HG03558 (cell line): Measurements from ENCODE around the gene LIMS1.
A peak's percentile ranks its signal among the peaks of the same experiment; 100 is the strongest.
"Not testable (repeated sequence)": the region's sequence is repeated elsewhere in the genome, so short reads cannot be mapped to it uniquely, and the experiment has no call there.

Experiments used
- ATAC-seq: cut with Tn5 transposase; IDR thresholded peaks from one replicate; pipeline ENCODE4 v1.9.1; 2021; ENCODE audit warnings: moderate number of reproducible peaks; ENCODE audit not compliant: unreplicated experiment; ENCODE audit errors: extremely low read depth

LIMS1 gene, protein sequence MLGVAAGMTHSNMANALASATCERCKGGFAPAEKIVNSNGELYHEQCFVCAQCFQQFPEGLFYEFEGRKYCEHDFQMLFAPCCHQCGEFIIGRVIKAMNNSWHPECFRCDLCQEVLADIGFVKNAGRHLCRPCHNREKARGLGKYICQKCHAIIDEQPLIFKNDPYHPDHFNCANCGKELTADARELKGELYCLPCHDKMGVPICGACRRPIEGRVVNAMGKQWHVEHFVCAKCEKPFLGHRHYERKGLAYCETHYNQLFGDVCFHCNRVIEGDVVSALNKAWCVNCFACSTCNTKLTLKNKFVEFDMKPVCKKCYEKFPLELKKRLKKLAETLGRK

GRCh38 chr2:108533832-108534583 lies at the start of gene LIMS1:
Gene LIMS1, plus strand, starts transcription at chr2:108534470. Its CDS starts 93 bp downstream, at chr2:108534563.
- ATAC-seq: peak; percentile 76

- no peak for ATAC-seq
These were observed 49.0 kb upstream of the LIMS1 start for GRCh38 chr2:108485253-108485652.

DNA sequence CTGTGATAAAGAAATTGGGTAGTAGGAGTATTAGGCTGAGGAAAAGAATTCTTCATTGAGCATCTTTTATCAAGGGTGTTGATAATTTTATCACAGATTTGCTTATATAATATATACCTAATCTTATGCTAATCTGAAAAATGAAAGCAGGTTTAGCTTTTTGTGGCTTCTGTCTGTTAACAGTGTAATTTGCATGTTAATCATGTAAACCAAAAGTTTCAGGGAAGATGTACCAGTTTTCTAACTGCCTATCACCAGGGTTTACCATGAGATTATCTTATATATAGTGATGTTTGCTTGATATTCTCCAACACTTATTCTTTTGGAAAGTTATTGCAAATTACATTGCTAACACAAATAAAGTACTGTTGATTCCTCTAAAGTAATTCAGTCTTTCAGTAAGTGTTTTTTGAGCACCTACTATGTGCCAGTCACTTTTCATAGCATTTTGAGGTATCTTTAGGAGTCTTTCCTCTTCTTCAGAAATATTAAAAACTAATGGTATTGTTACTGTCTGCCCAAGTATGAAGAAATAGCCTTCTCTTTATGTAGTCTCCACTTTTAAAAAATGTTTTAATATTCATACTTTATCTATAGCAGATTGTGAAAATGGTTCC lies 43.7 kb upstream of the LIMS1 start:
- no peak for ATAC-seq

GRCh38 chr2:108491848-108492247 lies 42.4 kb upstream of the LIMS1 start:
- ATAC-seq: no peak

- ATAC-seq: no peak
These were observed 41.9 kb upstream of the LIMS1 start for GRCh38 chr2:108492364-108492763.

DNA sequence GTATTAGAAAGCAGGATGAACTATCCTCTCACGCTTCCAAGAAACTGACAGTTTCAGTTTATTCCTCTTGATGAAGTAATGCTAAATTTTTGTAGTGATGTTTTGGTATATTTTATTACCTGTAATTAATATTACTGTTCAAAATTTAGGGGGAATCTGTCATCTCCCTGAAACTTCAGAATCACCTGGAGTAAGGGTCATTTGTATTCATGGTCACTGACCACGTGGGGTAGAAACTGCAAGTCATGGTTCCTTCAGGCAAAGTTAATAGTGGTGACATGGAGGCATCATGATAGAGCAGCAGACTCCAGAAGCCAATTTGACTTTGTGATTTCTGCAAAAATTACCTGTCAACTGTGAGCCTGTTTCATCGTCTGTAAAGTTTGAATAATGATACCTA lies 38.1 kb upstream of the LIMS1 start:
- ATAC-seq: not testable (repeated sequence)

- not testable (repeated sequence) for ATAC-seq
These were observed 26.6 kb upstream of the LIMS1 start for GRCh38 chr2:108507620-108508019.

DNA sequence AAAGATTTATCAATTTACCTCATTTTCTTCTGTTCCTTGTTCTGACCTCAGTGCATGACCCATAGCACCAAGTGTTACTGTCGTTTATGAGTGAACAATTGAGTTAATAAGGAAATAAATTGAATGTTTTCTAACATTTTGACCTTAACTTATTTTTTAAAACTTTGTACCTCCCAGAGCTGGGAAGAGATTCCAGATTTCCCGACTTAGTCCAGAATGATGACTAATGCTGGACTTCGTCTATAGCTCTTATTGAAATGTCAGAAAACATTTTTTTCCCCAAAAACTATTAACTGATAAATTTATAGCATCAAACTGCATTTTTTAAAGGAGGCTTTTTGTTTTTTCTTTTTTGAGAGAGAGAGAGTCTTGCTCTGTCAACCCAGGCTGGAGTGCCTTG lies 21.8 kb upstream of the LIMS1 start:
- not testable (repeated sequence) for ATAC-seq

DNA sequence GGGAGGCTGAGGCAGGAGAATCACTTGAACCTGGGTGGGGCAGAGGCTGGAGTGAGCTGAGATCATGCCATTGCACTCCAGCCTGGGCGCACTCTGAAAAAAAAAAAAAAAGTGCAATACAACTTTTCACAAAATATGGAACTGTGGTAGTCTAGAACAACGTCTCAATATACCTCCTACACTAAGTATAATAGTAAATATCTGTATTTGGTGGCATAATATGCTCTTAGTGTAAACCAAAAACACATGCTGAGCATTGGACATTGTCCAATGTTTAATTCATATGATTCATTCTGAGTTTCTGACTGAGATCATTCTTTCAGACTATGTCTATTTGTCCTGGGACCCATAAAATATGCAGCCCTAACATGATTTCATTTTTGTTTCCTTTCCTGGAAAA lies 19.8 kb upstream of the LIMS1 start:
- ATAC-seq: not testable (repeated sequence)

- ATAC-seq: not testable (repeated sequence)
These were observed 9.6 kb upstream of the LIMS1 start for GRCh38 chr2:108524688-108525087.

DNA sequence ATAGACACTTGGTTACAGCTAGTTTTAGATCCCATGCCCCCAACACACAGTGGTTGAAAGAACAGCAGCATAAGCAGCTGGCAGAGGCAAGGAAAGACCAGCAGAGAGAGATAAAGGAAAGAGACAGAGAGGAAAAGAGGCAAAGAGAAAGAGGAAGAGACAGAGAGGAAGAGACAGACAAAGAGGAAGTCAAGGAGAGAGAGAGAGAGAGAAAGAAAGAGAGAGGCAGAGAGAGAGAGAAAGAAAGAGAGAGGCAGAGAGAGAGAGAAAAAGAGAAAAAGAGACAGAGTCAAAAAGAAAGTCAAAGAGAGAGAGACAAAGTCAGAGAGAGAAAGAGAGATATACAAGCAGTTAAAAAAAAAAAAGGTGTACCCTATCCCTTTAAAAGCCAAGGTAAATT lies 9.0 kb upstream of the LIMS1 start:
- ATAC-seq: not testable (repeated sequence)

GRCh38 chr2:108531674-108532055 lies 2.6 kb upstream of the LIMS1 start:
- no peak for ATAC-seq

- ATAC-seq: peak; percentile 21
These were observed 500 bp downstream of the LIMS1 start for GRCh38 chr2:108534584-108535356.

GRCh38 chr2:108535357-108535631 lies 1.0 kb downstream of the LIMS1 start:
- no peak for ATAC-seq

DNA sequence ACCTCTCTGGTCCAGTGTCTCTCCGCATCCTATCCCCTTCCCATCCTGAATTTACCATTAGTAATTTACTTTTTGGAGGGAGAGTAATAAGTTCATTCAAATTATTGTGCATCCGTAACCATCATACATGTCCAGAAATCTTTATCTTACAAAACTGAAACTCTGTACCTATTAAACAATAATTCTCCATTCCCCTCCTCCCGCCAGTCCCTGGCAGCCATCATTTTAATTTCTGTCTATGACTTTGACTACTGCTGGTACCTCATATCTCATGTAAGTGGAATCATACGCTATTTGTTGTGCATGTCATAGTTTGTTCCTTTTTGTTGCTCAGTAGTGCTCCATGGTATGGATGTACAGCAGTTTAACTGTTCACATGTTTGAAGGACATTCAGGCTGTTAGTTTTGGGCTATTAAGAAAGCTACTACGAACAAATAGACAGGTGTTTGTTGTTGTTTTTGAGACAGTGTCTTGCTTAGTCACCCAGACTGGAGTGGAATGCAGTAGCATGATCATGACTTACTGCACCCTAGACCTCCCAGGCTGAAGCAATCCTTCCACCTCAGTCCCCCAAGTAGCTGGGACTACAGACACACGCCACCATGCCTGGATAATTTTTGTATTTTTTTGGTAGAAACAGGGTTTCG lies 2.0 kb downstream of the LIMS1 start:
- ATAC-seq: no peak

- ATAC-seq: no peak
These were observed 2.6 kb downstream of the LIMS1 start for GRCh38 chr2:108536911-108537310.

DNA sequence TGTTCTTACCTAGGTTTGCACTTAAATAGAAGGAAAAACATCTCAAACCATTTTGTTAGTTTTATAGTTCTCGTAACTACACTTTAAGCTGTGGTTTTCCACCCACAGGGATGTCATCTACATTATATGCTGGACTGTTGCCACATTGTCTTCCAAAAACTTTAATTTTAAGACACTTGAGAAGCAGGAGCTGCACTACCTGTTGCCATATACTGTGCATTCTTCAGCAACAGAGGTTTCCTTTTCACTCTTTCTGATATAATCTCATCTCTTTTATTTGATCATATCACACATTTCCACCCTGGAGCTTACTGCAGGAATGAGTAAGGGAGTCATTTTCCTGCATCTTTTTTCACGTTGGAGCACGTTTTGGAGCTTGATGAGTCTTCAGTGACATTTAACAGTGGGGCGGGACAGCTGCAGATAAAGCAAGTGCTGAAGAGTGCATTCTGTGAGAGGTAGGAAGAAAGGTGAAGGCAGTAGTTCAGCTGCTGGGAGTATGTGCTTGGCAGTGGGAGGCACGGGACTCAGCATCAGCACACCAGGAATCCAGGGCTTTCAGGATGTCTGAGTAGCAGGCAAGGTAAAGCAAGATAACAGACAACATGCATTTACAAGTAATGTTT lies 3.8 kb downstream of the LIMS1 start:
- ATAC-seq: no peak

DNA sequence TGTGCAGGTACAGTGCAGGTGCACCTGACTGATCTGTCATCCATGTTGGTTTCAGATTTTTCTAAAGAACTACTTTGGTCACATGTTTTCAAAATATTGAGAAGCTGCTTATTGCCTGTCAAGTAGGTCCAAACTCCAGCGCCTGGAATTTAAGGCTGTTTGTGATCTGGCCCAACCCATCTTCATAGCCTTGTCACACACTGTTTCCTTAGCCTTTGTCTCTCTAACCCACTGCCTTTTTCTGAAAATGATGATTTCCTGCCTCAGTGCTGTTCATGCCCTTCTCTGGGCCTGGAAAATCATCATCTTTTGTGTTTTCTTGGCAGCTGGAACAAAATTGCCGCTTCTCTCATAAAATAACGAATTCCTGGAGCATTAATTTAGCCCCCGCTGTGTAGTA lies 7.2 kb downstream of the LIMS1 start:
- ATAC-seq: no peak

DNA sequence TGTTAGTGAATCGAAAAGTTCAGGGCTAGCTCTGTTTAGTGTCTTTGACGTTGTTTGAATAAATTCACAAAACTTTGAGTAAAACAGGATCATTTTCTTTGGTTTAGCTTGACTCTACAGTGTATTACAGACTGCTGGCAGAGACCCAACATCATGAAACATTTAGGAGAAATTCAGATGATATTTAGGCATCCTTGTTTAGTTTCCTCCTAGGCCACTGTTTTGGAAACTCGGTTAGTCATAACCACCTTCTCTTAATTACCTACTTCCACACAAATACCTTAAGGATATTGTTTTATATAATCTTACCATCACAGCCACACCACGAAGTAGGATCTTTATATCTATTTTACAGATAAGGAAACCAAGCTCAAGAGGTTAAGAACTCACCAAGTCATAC lies 7.8 kb downstream of the LIMS1 start:
- ATAC-seq: no peak

- ATAC-seq: no peak
These were observed 13.3 kb downstream of the LIMS1 start for GRCh38 chr2:108547606-108548005.
